Measurements from ENCODE around the gene IMMP2L.

IMMP2L gene

GRCh38 chr7:111414374-111414773 lies 147.9 kb downstream of the IMMP2L start:
- no peak for DNase-seq (ENCODE audit: extremely low read depth, low read depth)
- no peak for TF ChIP-seq CTCF (IDR thresholded peaks at IDR 0.05; ENCODE audit: low read depth, low read length)

DNA sequence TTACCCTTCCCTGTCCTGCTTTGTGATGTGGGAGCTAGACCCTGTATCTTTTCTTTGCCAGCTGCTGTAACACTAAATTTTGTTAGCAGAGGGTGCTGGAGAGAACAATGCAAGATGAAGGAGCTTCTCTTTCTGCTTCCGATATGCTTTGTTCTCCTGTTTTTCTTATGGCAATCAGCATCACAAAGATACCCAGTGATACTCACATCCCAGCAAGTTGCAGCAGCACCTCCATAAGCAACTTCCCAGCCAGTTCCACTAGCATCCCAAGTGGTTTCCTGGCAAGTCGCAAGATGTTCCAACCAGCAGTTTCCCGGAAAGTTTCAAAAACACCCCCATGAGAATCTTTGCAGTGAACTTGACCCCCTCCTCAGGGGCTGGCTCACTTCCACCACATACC lies 148.6 kb downstream of the IMMP2L start:
- no peak for DNase-seq (ENCODE audit: extremely low read depth, low read depth)
- TF ChIP-seq CTCF (IDR thresholded peaks at IDR 0.05; ENCODE audit: low read depth, low read length) = no peak

GRCh38 chr7:111410899-111411298 lies 151.4 kb downstream of the IMMP2L start:
- TF ChIP-seq CTCF (IDR thresholded peaks at IDR 0.05; ENCODE audit: low read depth, low read length) = no peak

DNA sequence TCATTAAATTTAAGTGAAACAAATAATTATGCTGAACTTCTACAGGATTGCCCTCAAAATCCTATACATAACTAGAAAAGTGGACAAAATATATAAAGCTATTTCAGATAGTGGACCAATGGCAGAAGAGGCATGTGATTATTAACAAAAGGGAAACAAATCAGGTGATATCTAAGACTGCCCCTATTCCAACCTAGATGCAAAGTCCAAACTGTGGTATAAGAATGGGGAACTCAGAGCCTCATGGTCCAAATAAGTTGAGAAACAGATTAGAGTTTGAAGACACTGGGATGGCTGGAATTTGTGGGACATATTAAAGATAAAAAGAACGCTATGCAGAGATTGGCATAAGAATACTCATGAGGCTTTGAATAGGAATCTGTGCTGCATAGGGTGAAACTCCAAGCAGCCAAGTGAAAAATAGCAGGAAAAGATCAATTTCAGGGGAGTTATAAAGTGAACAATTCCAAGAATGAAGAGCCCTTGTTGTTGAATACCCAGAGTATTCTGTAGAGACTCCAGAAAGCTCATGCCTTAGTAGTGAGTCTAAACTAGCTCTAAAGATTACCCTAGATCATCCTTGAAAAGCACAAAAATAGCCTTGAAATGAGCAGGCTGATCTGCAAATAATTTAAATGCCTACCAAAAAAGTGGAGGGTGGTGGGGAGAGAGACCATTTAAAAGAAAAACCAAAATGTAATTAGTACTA lies 152.4 kb downstream of the IMMP2L start:
- DNase-seq (ENCODE audit: extremely low read depth, low read depth) = no peak
- no peak for TF ChIP-seq CTCF (IDR thresholded peaks at IDR 0.05; ENCODE audit: low read depth, low read length)

More at GRCh38 chr7:111410899-111411298, 151.4 kb downstream of the IMMP2L start:
- DNase-seq (ENCODE audit: extremely low read depth, low read depth) = no peak

DNA sequence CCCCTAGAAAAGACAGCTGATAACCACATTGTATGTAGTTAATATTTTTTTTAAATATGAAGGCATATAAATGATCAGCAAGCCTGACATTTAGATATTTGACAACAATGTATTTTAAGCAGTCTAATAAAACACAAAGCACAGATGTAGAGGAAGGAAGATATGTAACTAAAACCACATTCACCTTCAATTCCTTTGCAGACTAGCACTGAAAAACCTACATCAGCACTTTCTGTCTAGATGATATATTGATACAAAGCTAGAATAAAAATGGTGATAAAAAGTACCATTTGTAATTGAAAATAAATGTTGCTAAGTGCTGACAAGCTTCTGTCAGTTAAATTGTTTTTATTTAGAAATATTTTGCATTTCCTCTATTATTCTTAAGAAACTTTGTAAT lies 153.6 kb downstream of the IMMP2L start:
- no peak for DNase-seq (ENCODE audit: extremely low read depth, low read depth)
- TF ChIP-seq CTCF (IDR thresholded peaks at IDR 0.05; ENCODE audit: low read depth, low read length) = no peak

- no peak for TF ChIP-seq CTCF (IDR thresholded peaks at IDR 0.05; ENCODE audit: low read depth, low read length)
- DNase-seq (ENCODE audit: extremely low read depth, low read depth) = no peak
Observed at GRCh38 chr7:111407258-111407657, 155.0 kb downstream of the IMMP2L start.

DNA sequence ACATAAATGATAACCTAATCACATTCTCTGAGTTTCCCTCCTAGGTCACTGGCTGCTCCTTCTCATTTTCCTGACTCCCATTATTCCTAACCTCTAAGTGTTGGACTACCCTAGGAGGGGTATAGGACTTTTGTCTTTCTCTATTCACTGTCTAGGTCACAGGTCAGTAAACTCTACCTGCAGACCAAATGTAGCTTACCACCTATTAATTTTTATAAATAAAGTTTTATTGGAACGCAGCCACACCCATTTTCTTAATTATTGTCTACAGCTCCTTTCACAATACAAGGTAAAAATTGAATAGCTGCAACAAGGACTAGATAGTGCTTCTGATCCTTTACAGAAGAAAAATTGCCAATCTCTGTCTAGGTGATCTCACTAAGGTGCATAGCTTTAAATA lies 156.7 kb downstream of the IMMP2L start:
- no peak for TF ChIP-seq CTCF (IDR thresholded peaks at IDR 0.05; ENCODE audit: low read depth, low read length)

More for the DNA sequence above, 156.7 kb downstream of the IMMP2L start:
- DNase-seq (ENCODE audit: extremely low read depth, low read depth) = no peak
